AG04449 (cell line): ENCODE measurements around the gene RALGPS1.

ENCODE experiments used
- CTCF ChIA-PET: fragments of 350-600 bp; formaldehyde crosslinking; extraction: SDS; loops from one replicate; lab custom pipeline; 2021; ENCODE audit warnings: antibody characterized with exemption; lab: Yijun Ruan, JAX
- POLR2A ChIA-PET: fragments of 400-600, 350-600 bp; formaldehyde crosslinking; extraction: SDS; loops from one replicate; lab custom pipeline; 2020; ENCODE audit warnings: antibody characterized with exemption, inconsistent platforms; lab: Yijun Ruan, JAX
- DNase-seq: peaks from one replicate; pipeline ENCODE4 v3.0.0-alpha.2; 2010; ENCODE audit warnings: low read depth, low spot score
- H3K4me3 ChIP-seq: 2 replicates; pipeline ENCODE4 v1.5.1; 2011; ENCODE audit warnings: low read depth, mild to moderate bottlenecking, control low read depth, low read length
- CTCF ChIP-seq: IDR thresholded peaks from one replicate; pipeline ENCODE4 v1.5.1; 2011; ENCODE audit warnings: mild to moderate bottlenecking, moderate library complexity, low read length, control low read depth, inconsistent platforms; ENCODE audit not compliant: insufficient read depth; ENCODE audit errors: missing control alignments

The RALGPS1 gene

GRCh38 chr9:126915846-126916543 lies 1.4 kb downstream of the RALGPS1 start:
- CTCF ChIA-PET, result interaction anchor here (0.7 kb wide), 1 partner anchor 9 kb away, joined by 3 read pairs; no protein-coding TSS in a partner anchor
- DNase-seq, result no peak
- POLR2A ChIA-PET, result no interaction called here
- TF ChIP-seq CTCF, result no peak
- no peak overlapping the region for H3K4me3 ChIP-seq

- no peak for TF ChIP-seq CTCF
- POLR2A ChIA-PET, result interaction anchor here (0.6 kb wide), 1 partner anchor 15 kb away, joined by 3 read pairs; no protein-coding TSS in a partner anchor
- CTCF ChIA-PET, result interaction anchor here (0.7 to 0.9 kb wide), 2 partner anchors 10 to 13 kb away, joined by 3 read pairs; no protein-coding TSS in a partner anchor
- H3K4me3 ChIP-seq, result no peak overlapping the region
- DNase-seq, result no peak
Measured at GRCh38 chr9:126916909-126917308, 2.3 kb downstream of the RALGPS1 start.

GRCh38 chr9:126919193-126919592 lies 4.6 kb downstream of the RALGPS1 start:
- H3K4me3 ChIP-seq, result no peak overlapping the region
- DNase-seq, result no peak
- CTCF ChIA-PET, result no interaction called here
- no peak for TF ChIP-seq CTCF
- POLR2A ChIA-PET, result no interaction called here

GRCh38 chr9:126925876-126926275 lies 11.3 kb downstream of the RALGPS1 start:
- H3K4me3 ChIP-seq, result no peak overlapping the region
- no peak for TF ChIP-seq CTCF
- CTCF ChIA-PET, result interaction anchor here (1.0 to 2.8 kb wide), 4 partner anchors 12 to 273 kb away, joined by 4 to 13 read pairs (median 6); no protein-coding TSS in a partner anchor
- DNase-seq, result no peak
- POLR2A ChIA-PET, result no interaction called here

GRCh38 chr9:126926364-126926763 lies 11.8 kb downstream of the RALGPS1 start:
- CTCF ChIA-PET, result interaction anchor here (1.0 to 2.8 kb wide), 4 partner anchors 12 to 39 kb away, joined by 4 to 13 read pairs (median 7); no protein-coding TSS in a partner anchor
- POLR2A ChIA-PET, result no interaction called here
- no peak overlapping the region for H3K4me3 ChIP-seq
- no peak for TF ChIP-seq CTCF
- no peak for DNase-seq

GRCh38 chr9:126927419-126927818 lies 12.8 kb downstream of the RALGPS1 start:
- ChIA-PET CTCF (interaction anchor here (2.7 to 2.8 kb wide), 2 partner anchors 13 to 15 kb away, joined by 8 to 13 read pairs; no protein-coding TSS in a partner anchor), POLR2A (no interaction called here)
- H3K4me3 ChIP-seq, result no peak overlapping the region
- no peak for TF ChIP-seq CTCF
- no peak for DNase-seq
